Posterior cingulate gyrus (tissue), 11 donors: ENCODE measurements around the gene RRM1.

Experiments used
- DNase-seq, 10 donors: peaks; one replicate each; pipeline versions ENCODE4 v3.0.0 to v3.0.0-alpha.2; 2020 to 2021; ENCODE audit warnings: mixed read lengths in 3 of 10
- intact Hi-C: fragments of 100-400 bp; cut with DNase I; formaldehyde crosslinking; loops from one replicate; pipeline ENCODE4 v1.15.1; 2023

RRM1 gene

GRCh38 chr11:4074266-4074665, 20.3 kb upstream of the RRM1 start:
- intact Hi-C loops = no loop called here
- DNase-seq = peak in 6 of 10 donors; percentile 11 to 85 (median 52)

GRCh38 chr11:4076774-4077173, 17.8 kb upstream of the RRM1 start:
- intact Hi-C loops = no loop called here
- DNase-seq = no peak

GRCh38 chr11:4083198-4083597, 11.4 kb upstream of the RRM1 start:
- no peak for DNase-seq
- intact Hi-C loops = no loop called here

- intact Hi-C loops = no loop called here
- DNase-seq = no peak
Measured at GRCh38 chr11:4084406-4085125, 10.0 kb upstream of the RRM1 start.

- no peak for DNase-seq
- intact Hi-C loops = no loop called here
Measured at GRCh38 chr11:4085575-4085974, 9.0 kb upstream of the RRM1 start.

- intact Hi-C loops = no loop called here
- no peak for DNase-seq
Measured at GRCh38 chr11:4086575-4087353, 7.8 kb upstream of the RRM1 start.

- intact Hi-C loops = no loop called here
- DNase-seq = no peak
Measured at GRCh38 chr11:4087551-4087950, 7.0 kb upstream of the RRM1 start.

GRCh38 chr11:4090258-4090657, 4.3 kb upstream of the RRM1 start:
- intact Hi-C loops = no loop called here
- DNase-seq = no peak

GRCh38 chr11:4092026-4092425, 2.6 kb upstream of the RRM1 start:
- DNase-seq = no peak
- intact Hi-C loops = no loop called here

GRCh38 chr11:4093519-4094347, 866 bp upstream of the RRM1 start:
- no peak for DNase-seq
- intact Hi-C loops = loop anchor here (1.0 kb wide), 1 partner anchor 21 kb away; no protein-coding TSS in a partner anchor

- intact Hi-C loops = no loop called here
- no peak for DNase-seq
Measured at GRCh38 chr11:4095509-4096230, 1.1 kb downstream of the RRM1 start.

- DNase-seq = no peak
- intact Hi-C loops = no loop called here
Measured at GRCh38 chr11:4098026-4098621, 3.5 kb downstream of the RRM1 start.

GRCh38 chr11:4102711-4103110, 8.1 kb downstream of the RRM1 start:
- no peak for DNase-seq
- intact Hi-C loops = no loop called here

- intact Hi-C loops = no loop called here
- DNase-seq = no peak
Measured at GRCh38 chr11:4103269-4103668, 8.7 kb downstream of the RRM1 start.

- intact Hi-C loops = no loop called here
- no peak for DNase-seq
Measured at GRCh38 chr11:4105916-4106315, 11.3 kb downstream of the RRM1 start.

GRCh38 chr11:4111834-4112233, 17.2 kb downstream of the RRM1 start:
- DNase-seq = no peak
- intact Hi-C loops = no loop called here

- DNase-seq = no peak
- intact Hi-C loops = no loop called here
Measured at GRCh38 chr11:4115128-4115527, 20.5 kb downstream of the RRM1 start.

GRCh38 chr11:4118107-4118506, 23.5 kb downstream of the RRM1 start:
- DNase-seq = no peak
- intact Hi-C loops = no loop called here

GRCh38 chr11:4123218-4123617, 28.6 kb downstream of the RRM1 start:
- DNase-seq = no peak
- intact Hi-C loops = no loop called here

- no peak for DNase-seq
- intact Hi-C loops = no loop called here
Measured at GRCh38 chr11:4125141-4125540, 30.5 kb downstream of the RRM1 start.
